Measurements from ENCODE around the gene S1PR4.
"Not testable (repeated sequence)": the region's sequence is repeated elsewhere in the genome, so short reads cannot be mapped to it uniquely, and the experiment has no call there.

The S1PR4 gene

GRCh38 chr19:3210347-3211017, 31.9 kb downstream of the S1PR4 start:
- peak; percentile 12 to 66 (median 22) for DNase-seq (ENCODE audit: low read depth in 3 of 3, low spot score in 1 of 3)

- DNase-seq (ENCODE audit: low read depth in 3 of 3, low spot score in 1 of 3), result no peak
These were observed 32.6 kb downstream of the S1PR4 start for GRCh38 chr19:3211191-3211590.

- no peak for DNase-seq (ENCODE audit: low read depth in 3 of 3, low spot score in 1 of 3)
These were observed 34.6 kb downstream of the S1PR4 start for GRCh38 chr19:3213159-3213558.

GRCh38 chr19:3216874-3217273, 38.3 kb downstream of the S1PR4 start:
- no peak for DNase-seq (ENCODE audit: low read depth in 3 of 3, low spot score in 1 of 3)

- DNase-seq (ENCODE audit: low read depth in 3 of 3, low spot score in 1 of 3), result no peak
These were observed 42.0 kb downstream of the S1PR4 start for GRCh38 chr19:3220576-3220975.

GRCh38 chr19:3221576-3221975, 43.0 kb downstream of the S1PR4 start:
- DNase-seq (ENCODE audit: low read depth in 3 of 3, low spot score in 1 of 3), result not testable (repeated sequence)

- DNase-seq (ENCODE audit: low read depth in 3 of 3, low spot score in 1 of 3), result no peak
These were observed 44.1 kb downstream of the S1PR4 start for GRCh38 chr19:3222709-3223108.

- peak in 2 of 3 donors; percentile 28 to 53 for DNase-seq (ENCODE audit: low read depth in 3 of 3, low spot score in 1 of 3)
These were observed 46.0 kb downstream of the S1PR4 start, which contains the start of gene CELF5 for GRCh38 chr19:3224346-3225168. Gene CELF5, plus strand, starts transcription at chr19:3224661. Its CDS starts 79 bp downstream, at chr19:3224740.

GRCh38 chr19:3225169-3225485, 46.6 kb downstream of the S1PR4 start:
- no peak for DNase-seq (ENCODE audit: low read depth in 3 of 3, low spot score in 1 of 3)

- no peak for DNase-seq (ENCODE audit: low read depth in 3 of 3, low spot score in 1 of 3)
These were observed 47.1 kb downstream of the S1PR4 start for GRCh38 chr19:3225677-3226093.

- DNase-seq (ENCODE audit: low read depth in 3 of 3, low spot score in 1 of 3), result no peak
These were observed 48.6 kb downstream of the S1PR4 start for GRCh38 chr19:3227054-3227626.

- no peak for DNase-seq (ENCODE audit: low read depth in 3 of 3, low spot score in 1 of 3)
These were observed 50.8 kb downstream of the S1PR4 start for GRCh38 chr19:3229346-3229743.
